ENCODE data around the gene PHEX.
A peak's percentile ranks its signal among the peaks of the same experiment; 100 is the strongest.

Gene PHEX

DNA sequence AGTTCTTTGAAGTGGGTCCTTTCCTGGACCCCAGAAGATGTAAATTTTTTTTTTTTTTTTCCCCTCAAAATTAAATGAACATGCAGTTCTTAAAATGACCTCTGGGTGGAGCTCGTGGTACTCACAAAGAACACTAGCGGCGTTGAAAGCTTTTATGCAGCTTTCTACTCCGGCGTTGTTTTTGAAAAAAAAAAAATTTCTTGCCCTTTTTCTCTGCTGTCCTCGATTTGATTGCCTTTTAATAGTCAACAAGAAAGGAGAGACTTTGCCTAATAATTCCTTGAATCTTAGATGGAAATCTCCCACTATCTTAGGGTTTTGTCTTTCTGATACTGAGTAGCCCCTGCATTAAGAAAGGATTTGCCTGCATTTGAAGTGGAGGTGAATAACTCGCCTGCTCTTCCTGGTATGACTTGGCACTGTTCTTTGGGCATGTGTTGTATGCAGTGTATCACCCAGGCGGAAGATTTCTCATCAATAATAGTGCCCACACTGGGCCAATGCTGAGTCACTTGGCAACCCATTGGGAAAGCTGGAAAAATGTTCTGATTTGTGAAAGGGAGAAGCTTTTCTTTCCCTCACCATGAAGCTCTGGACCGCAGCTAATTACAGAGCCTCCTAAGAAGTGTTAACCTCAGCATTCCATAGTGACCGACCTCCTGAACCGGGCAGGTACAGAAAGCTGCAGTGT is 104.0 kb downstream of the PHEX start:
- Histone ChIP-seq H3K4me3 (no peak overlapping the region), H3K27ac (peak overlapping the region in 3 of 21 experiments; percentile 11 to 67 (median 55))

- no peak overlapping the region for H3K4me3 ChIP-seq
- peak overlapping the region in 2 of 21 experiments; percentile 55 to 67 for H3K27ac ChIP-seq
These were observed 104.6 kb downstream of the PHEX start for GRCh38 chrX:22136711-22137110.

DNA sequence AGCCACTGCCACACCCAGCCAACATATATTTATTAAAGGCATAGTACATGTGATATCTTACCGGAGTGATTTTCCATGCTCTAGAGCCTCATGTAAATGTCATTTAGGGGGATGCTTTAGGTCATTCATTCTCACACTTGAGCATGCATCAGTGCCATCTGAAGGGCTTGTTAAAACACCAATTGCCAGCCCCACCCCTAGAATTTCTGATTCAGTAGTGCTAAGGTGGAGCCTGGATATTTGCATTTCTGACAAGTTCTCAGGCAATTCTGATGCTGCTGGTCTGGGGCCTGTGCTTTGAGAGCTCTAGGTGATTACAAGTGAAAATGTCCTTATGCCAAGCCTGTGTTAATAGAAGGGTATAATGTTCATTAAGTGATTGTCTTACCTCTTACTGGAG is 107.7 kb downstream of the PHEX start:
- H3K27ac ChIP-seq, result no peak overlapping the region
- H3K4me3 ChIP-seq, result no peak overlapping the region

- no peak overlapping the region for H3K27ac ChIP-seq
These were observed 109.1 kb downstream of the PHEX start for GRCh38 chrX:22141047-22141730.

GRCh38 chrX:22147214-22147613 is 115.1 kb downstream of the PHEX start:
- no peak overlapping the region for H3K4me3 ChIP-seq
- H3K27ac ChIP-seq, result no peak overlapping the region

More at GRCh38 chrX:22141047-22141730, 109.1 kb downstream of the PHEX start:
- no peak overlapping the region for H3K4me3 ChIP-seq

DNA sequence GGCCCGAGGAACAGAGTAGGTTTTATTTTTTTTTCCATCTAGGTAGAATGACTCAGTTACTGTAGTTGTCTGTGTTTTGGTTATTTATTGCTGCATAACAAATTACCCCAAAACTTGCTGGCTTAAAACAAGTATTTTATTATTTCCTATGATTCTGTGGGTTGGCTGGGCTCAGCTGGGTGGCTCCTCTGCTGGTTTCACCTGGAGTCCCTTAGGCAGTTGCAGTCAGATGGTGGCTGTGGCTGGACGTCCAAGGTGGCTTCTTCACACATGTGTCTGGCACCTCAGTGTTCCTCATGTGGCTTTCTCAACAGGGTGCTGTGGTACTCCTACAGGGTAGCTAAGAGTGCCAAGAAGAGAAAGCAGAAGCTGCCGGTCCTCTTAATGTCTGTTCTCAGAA is 115.8 kb downstream of the PHEX start:
- Histone ChIP-seq H3K4me3 (no peak overlapping the region), H3K27ac (no peak overlapping the region)

GRCh38 chrX:22148565-22148964 is 116.4 kb downstream of the PHEX start:
- H3K27ac ChIP-seq, result no peak overlapping the region
- H3K4me3 ChIP-seq, result no peak overlapping the region

DNA sequence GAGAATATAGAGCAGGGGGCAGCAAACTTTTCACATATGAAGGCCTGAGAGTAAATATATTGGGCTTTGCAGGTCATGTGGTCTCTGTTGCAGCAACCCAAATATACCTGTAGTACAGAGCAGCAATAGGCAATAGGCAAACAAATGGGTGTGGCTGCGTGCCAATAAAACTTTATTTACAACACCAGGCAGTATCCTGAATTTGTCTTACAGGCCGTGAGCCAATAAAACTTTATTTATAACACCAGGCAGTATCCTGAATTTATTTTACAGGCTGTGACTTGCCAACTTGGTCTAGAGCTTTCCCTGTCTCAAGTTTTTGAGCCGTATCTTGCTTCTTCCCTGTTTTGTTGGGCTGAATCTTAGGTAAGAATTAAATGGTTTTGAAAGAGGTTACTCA is 118.2 kb downstream of the PHEX start:
- Histone ChIP-seq H3K27ac (no peak overlapping the region), H3K4me3 (no peak overlapping the region)

GRCh38 chrX:22155126-22155525 is 123.0 kb downstream of the PHEX start:
- H3K27ac ChIP-seq, result no peak overlapping the region
- no peak overlapping the region for H3K4me3 ChIP-seq

GRCh38 chrX:22159071-22159470 is 126.9 kb downstream of the PHEX start:
- Histone ChIP-seq H3K4me3 (no peak overlapping the region), H3K27ac (no peak overlapping the region)

DNA sequence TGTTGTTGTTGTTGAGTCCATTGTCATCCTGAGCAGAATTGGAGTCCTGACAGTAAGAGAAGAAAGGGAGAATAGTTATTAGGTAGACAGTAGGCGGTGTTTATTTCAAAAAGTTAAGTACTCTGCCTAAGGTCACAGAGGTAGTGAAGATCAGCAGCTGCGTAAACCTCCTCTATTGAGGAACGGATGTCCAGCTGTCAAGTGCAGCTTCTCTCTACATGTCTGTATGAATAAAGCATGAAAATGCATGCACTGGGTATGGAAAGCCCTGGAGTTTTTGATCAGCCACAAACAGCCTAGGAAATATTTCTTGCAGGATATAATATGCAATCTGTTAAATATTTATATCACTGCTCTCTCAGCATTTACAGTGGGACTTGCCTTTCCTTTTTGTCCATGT is 131.2 kb downstream of the PHEX start:
- Histone ChIP-seq H3K27ac (no peak overlapping the region), H3K4me3 (no peak overlapping the region)

DNA sequence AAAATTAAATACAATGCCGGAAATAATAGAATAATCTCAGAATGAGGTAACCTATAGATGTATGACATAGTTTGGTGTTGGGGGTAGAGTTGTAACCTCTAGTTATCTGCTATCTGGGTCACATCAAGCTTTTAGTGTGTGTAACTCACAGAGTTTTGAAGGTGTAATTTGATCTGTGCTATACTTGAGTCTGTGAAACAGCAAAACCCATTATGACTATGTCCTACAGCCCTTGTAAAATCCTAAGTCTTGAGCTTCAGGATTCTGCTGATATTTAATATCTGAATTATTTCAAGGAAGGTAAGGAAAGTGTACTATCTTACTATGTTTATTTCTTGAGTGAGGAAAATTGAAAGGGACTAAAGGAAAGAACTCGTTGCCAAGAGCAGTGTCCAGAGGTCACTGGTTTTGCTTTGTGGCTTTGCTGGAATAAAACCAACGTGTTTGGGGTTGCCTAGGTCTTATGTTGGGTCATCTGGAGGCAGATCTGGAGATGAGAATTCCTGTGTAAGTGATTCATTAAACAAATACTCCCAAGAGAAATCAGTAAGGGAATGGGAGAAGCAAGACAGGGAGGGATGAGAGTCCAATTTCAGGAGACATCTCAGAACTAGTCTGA is 132.8 kb downstream of the PHEX start:
- Histone ChIP-seq H3K27ac (no peak overlapping the region), H3K4me3 (no peak overlapping the region)

- Histone ChIP-seq H3K27ac (no peak overlapping the region), H3K4me3 (no peak overlapping the region)
These were observed 133.8 kb downstream of the PHEX start for GRCh38 chrX:22165732-22166457.

- H3K27ac ChIP-seq, result no peak overlapping the region
- no peak overlapping the region for H3K4me3 ChIP-seq
These were observed 139.3 kb downstream of the PHEX start for GRCh38 chrX:22171287-22172060.

DNA sequence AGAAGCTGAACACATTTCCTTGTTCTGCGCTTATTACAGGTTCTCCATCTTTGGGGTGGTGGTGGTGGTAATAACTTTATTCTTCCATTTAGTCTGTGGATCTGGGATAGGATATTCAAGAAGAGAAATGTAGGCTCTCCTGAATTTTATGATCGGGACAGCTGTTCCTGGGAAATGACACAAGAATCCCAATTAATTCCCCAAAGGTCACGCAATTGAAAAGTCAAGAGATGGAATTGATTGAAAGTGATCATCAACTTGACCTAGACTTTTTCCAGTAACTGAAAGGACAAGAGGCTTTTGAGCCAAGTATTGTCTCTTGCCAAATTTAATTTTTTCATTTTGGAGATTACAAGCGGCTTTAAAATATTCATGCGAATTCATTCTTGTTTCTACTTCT is 141.8 kb downstream of the PHEX start:
- no peak overlapping the region for H3K4me3 ChIP-seq
- H3K27ac ChIP-seq, result no peak overlapping the region

DNA sequence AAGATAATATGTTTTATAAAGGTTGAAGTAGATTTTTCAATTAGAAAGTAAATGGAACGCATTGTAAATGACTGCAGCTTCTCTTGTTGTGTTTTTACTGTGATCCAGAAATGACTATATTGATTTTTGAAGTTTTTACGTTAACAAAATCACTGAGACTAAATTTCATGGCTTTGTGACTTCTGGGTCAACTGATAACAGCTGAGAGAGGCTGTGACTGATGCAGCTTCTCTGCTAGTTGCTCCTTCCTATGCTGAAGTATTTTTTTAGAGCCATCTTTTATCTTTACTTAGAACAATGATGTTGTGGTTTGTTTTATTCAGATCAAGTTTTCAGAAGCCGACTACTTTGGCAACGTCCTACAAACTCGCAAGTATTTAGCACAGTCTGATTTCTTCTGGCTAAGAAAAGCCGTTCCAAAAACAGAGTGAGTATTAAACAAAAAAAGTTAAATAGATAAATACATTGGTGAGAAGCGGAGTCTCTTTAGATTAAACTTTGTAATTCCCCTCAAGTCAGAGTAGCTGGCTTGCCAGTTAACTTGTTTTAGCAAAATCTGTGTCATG is 145.9 kb downstream of the PHEX start:
- no peak overlapping the region for H3K4me3 ChIP-seq
- no peak overlapping the region for H3K27ac ChIP-seq

DNA sequence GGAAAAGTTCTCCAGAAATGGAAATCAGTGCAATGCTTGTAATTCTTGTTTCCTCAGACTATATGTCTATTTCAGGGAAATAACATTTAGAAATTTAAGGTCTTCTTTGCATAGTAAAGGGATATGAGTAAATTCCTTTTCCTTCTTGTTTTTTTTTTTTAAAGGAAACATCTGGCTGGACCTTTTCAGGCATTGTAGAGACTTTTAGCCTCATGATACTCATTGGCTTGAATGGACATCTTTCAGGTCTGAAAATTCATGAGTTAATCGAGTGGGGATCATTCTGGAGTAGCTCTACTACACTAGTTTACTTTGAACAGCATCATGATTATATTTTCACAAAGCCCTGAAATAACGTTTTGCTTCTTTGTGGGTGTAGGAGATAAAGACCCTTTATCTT is 152.0 kb downstream of the PHEX start:
- Histone ChIP-seq H3K27ac (no peak overlapping the region), H3K4me3 (no peak overlapping the region)

- Histone ChIP-seq H3K4me3 (no peak overlapping the region), H3K27ac (no peak overlapping the region)
These were observed 154.0 kb downstream of the PHEX start for GRCh38 chrX:22186165-22186564.

- Histone ChIP-seq H3K27ac (no peak overlapping the region), H3K4me3 (no peak overlapping the region)
These were observed 160.4 kb downstream of the PHEX start for GRCh38 chrX:22192419-22193060.
